Loucy (cell line): ENCODE data around the gene CCDC88A.

Experiments used
- CTCF ChIP-seq: fragments of 200-600 bp; sonication (generic); conservative IDR thresholded peaks from 2 replicates; pipeline ENCODE4 v1.5.1; 2014; ENCODE audit warnings: mild to moderate bottlenecking, antibody characterized with exemption, low read length
- EZH2phosphoT487 ChIP-seq: fragments of 200-600 bp; IDR thresholded peaks from 2 replicates; pipeline ENCODE4 v1.6.1; 2018; ENCODE audit warnings: antibody characterized with exemption, mild to moderate bottlenecking, moderate library complexity, borderline replicate concordance

DNA sequence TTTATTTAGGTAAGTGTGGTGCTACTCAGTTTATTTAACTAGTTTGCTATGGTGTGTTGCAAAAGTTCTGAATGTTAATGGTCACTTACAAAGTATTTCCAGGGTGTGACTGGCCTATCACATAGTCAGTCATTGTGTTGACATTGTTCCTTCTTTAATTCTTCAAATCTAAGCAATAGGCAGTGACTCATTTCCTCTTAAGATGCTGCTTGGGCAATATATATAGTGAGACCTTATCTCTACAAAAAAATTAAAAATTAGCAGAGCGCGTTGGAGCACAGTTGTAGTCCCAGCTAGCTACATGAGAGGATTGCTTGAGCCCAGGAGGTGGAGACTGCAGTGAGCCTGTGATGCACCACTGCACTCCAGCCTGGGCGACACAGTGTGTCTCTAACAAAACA, 5.8 kb upstream of the CCDC88A start:
- TF ChIP-seq CTCF (no peak), EZH2phosphoT487 (no peak)
